ENCODE data around the gene GIT1. TPM values are rescaled to one million over a fixed set of nuclear protein-coding genes. Genes with fewer than 3 reads are reported as not detected.

GIT1 gene
- polyA plus RNA-seq, 1 donor from 2014 or later = 20.5 TPM

GRCh38 chr17:29586676-29587469 is 2.6 kb downstream of the GIT1 start:
- Histone ChIP-seq H4K20me1 (ENCODE audit: insufficient read depth) (peaks cover 15% of the 10 kb centered on the region), H3K79me2 (replicated peaks; ENCODE audit: insufficient read depth, low read length) (peaks cover 33% of the 10 kb centered on the region), H3F3A (ENCODE audit: insufficient read depth, low read length, poor library complexity, severe bottlenecking) (peaks cover under 1% of the 10 kb centered on the region), H3K27ac (ENCODE audit: low read length) (no peak overlapping the region), H2AFZ (ENCODE audit: low read depth, low read length) (no peak overlapping the region), H3K9me2 (ENCODE audit: insufficient read depth, low read length) (no peaks in the 10 kb centered on the region), H3K4me3 (ENCODE audit: low read length) (peak overlapping the region; percentile 97), H3K9me3 (ENCODE audit: low read length) (no peaks in the 10 kb centered on the region), H3K9ac (ENCODE audit: low read length) (no peak overlapping the region), H3K27me3 (ENCODE audit: insufficient read depth, low read depth, low read length) (no peaks in the 10 kb centered on the region), H3K36me3 (ENCODE audit: insufficient read depth, low read length) (no peaks in the 10 kb centered on the region), H3K4me2 (ENCODE audit: low read length) (no peak overlapping the region)
- no peak for TF ChIP-seq RAD21 (conservative IDR thresholded peaks at IDR 0.05)
- no peak for TF ChIP-seq REST (IDR thresholded peaks at IDR 0.05; ENCODE audit: borderline replicate concordance)
- no peak for TF ChIP-seq EZH2 (IDR thresholded peaks at IDR 0.05; ENCODE audit: borderline replicate concordance, insufficient read depth, low read length, poor library complexity, severe bottlenecking)
- no peak for TF ChIP-seq EP300 (conservative IDR thresholded peaks at IDR 0.05; ENCODE audit: poor library complexity, severe bottlenecking)

GRCh38 chr17:29585080-29585751 is 4.2 kb downstream of the GIT1 start:
- Histone ChIP-seq H3K79me2 (replicated peaks; ENCODE audit: insufficient read depth, low read length) (peaks cover 33% of the 10 kb centered on the region), H3K27me3 (ENCODE audit: insufficient read depth, low read depth, low read length) (no peaks in the 10 kb centered on the region), H3K4me3 (ENCODE audit: low read length) (no peak overlapping the region), H3F3A (ENCODE audit: insufficient read depth, low read length, poor library complexity, severe bottlenecking) (no peaks in the 10 kb centered on the region), H2AFZ (ENCODE audit: low read depth, low read length) (no peak overlapping the region), H3K9me2 (ENCODE audit: insufficient read depth, low read length) (no peaks in the 10 kb centered on the region), H3K36me3 (ENCODE audit: insufficient read depth, low read length) (no peaks in the 10 kb centered on the region), H3K4me2 (ENCODE audit: low read length) (no peak overlapping the region), H3K27ac (ENCODE audit: low read length) (no peak overlapping the region), H3K9me3 (ENCODE audit: low read length) (no peaks in the 10 kb centered on the region), H4K20me1 (ENCODE audit: insufficient read depth) (peaks cover 15% of the 10 kb centered on the region), H3K9ac (ENCODE audit: low read length) (no peak overlapping the region)
- TF ChIP-seq RAD21 (conservative IDR thresholded peaks at IDR 0.05) (no peak), EZH2 (IDR thresholded peaks at IDR 0.05; ENCODE audit: borderline replicate concordance, insufficient read depth, low read length, poor library complexity, severe bottlenecking) (no peak)

- no peak overlapping the region for H3K4me3 ChIP-seq (ENCODE audit: low read length)
- H2AFZ ChIP-seq (ENCODE audit: low read depth, low read length) = no peak overlapping the region
- no peaks in the 10 kb centered on the region for H3K36me3 ChIP-seq (ENCODE audit: insufficient read depth, low read length)
- H3K27me3 ChIP-seq (ENCODE audit: insufficient read depth, low read depth, low read length) = no peaks in the 10 kb centered on the region
- H3K79me2 ChIP-seq (replicated peaks; ENCODE audit: insufficient read depth, low read length) = peaks cover 33% of the 10 kb centered on the region
- H3K9me3 ChIP-seq (ENCODE audit: low read length) = no peaks in the 10 kb centered on the region
- no peak overlapping the region for H3K27ac ChIP-seq (ENCODE audit: low read length)
- peaks cover 15% of the 10 kb centered on the region for H4K20me1 ChIP-seq (ENCODE audit: insufficient read depth)
- TF ChIP-seq SMC3 (conservative IDR thresholded peaks at IDR 0.05; ENCODE audit: poor library complexity) = no peak
- no peak for TF ChIP-seq RAD21 (conservative IDR thresholded peaks at IDR 0.05)
- TF ChIP-seq REST (IDR thresholded peaks at IDR 0.05; ENCODE audit: borderline replicate concordance) = no peak
- no peak for TF ChIP-seq CTCF (IDR thresholded peaks at IDR 0.05; ENCODE audit: poor library complexity, severe bottlenecking)
- no peak for TF ChIP-seq POLR2AphosphoS5 (IDR thresholded peaks at IDR 0.05)
- no peak for TF ChIP-seq EP300 (conservative IDR thresholded peaks at IDR 0.05; ENCODE audit: poor library complexity, severe bottlenecking)
- no peak for TF ChIP-seq EZH2 (IDR thresholded peaks at IDR 0.05; ENCODE audit: borderline replicate concordance, insufficient read depth, low read length, poor library complexity, severe bottlenecking)
- TF ChIP-seq MXI1 (conservative IDR thresholded peaks at IDR 0.05; ENCODE audit: poor library complexity, severe bottlenecking) = no peak
- no peaks in the 10 kb centered on the region for H3F3A ChIP-seq (ENCODE audit: insufficient read depth, low read length, poor library complexity, severe bottlenecking)
- no peaks in the 10 kb centered on the region for H3K9me2 ChIP-seq (ENCODE audit: insufficient read depth, low read length)
- no peak overlapping the region for H3K9ac ChIP-seq (ENCODE audit: low read length)
- H3K4me2 ChIP-seq (ENCODE audit: low read length) = no peak overlapping the region
These were observed 4.9 kb downstream of the GIT1 start for GRCh38 chr17:29584452-29585079.

Measured in neural cell (in vitro differentiated cells).